GM21360 (cell line): ENCODE measurements around the gene LIPH.
A peak's percentile ranks its signal among the peaks of the same experiment; 100 is the strongest.

ENCODE experiments used
- ATAC-seq: cut with Tn5 transposase; IDR thresholded peaks from one replicate; pipeline ENCODE4 v1.9.1; 2021; ENCODE audit warnings: mild to moderate bottlenecking, moderate library complexity; ENCODE audit not compliant: unreplicated experiment

Gene LIPH

DNA sequence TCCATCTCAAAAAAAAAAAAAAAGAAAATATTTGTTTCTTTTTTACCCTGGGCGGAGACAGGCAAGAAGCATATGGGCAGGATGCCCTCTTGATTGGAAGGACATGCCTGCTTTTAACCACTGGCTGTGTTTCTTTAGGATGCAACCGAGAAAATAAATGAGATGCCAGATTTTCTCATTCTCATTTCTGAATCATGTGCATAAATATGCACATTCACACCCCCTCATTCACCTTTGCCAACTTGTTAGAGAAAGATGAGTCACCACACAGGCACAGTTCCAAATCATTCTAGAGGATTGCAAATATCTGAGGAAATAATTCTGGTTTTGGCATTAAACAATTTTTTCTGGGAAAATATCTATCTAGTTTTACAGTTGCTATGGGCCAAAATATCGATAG, 3.3 kb downstream of the LIPH start:
- no peak for ATAC-seq

DNA sequence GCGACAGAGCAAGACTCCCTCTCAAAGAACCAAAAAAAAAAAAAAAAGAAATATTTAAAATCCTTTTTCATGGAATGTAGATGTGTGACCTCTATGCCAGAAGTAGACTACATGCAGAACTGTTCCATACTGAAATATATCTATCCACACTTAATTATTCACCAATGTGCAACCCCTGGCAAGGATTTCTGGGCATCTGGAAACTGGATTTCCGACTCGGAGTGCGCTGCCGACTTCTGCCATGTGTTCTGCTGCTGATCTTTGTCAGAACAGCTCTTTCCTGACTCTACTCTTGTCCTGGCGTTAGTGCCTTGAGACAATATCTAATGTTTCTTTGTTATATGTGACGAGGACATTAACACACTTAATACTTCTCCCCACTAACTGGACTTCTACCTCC, 11.7 kb downstream of the LIPH start:
- ATAC-seq = no peak

DNA sequence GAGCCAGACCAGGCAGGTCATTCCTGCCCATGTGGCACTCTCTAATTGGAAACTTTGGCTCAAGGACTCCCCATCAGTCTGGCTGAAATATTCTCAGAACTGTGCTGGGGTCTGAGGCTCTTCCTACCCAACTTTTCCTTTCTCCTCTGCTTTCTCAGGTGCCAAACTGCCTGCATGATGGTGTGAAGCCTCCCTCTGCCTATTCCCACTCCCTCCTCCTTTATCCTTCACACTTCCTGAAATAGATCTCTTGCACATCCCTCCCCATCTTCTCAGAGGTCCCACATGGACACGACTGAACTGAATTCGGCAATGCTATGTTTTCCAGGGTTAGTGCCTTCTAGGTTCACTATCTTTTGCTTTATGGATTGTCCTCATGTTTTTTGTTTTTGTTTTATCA, 12.5 kb downstream of the LIPH start:
- ATAC-seq = no peak

DNA sequence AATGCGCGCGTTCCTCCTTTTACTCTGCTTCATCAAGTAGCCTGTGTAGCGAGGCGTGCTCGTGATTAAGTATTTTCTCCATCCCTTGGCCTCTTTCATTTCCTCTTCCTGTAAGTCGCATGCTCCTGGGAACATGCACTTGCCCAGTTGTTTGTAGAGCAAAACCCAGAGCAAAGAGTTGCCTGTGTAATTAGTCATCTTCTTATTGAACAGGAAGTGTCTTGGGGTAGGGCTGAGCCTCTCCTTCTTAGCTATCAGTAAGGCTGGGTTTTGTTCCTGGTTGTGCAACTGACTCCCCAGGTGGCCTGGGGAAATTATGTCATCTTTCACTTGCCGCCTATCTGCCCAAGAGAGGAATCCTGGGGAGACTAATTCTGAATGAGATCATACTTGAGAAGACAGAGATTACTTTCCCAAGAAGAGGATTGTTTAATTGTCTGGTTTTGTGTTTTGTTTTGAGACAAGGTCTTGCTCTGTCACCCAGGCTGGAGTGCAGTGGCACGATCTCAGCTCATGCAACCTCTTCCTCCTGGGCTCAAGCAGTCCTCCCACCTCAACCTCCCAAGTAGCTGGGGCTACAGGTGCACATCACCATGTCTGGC, 14.9 kb downstream of the LIPH start:
- peak; percentile 97 for ATAC-seq

DNA sequence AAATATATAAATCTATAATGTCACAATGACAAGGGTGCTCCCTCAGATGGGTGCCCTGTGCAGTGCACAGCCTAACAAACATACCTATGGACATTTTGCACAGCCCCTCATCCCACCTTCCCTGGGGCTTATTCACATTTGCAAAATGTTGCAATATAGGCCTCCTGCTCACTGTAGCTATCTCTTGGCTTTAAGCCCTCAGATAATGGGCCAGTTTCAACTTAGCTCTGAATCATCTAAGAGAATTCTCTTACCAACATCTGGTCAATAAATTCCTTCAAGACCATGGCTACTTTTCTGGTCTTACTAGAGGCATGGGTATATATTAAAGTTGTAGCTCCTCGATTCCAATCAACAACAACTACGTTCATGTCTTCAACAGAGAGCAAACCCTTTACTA, 17.9 kb downstream of the LIPH start:
- no peak for ATAC-seq

DNA sequence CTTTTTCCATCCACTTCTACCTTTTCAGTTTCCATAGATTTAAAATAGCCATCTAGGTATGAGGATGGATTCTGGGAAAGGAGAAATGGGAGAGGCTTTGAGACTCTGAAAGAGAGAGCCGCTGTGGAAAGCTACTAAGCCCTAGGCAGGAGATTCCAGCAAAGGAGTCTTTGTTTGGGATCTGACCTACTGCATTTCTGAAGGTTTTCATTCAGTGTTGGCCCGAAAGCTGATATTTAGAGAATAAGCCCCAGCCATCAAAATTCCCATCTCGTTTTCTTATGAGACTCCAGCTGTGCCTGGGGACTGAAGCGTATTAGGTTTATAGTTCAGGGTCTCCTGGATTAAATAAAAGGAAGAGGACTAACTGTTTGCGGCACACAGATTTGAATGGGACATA, 19.5 kb downstream of the LIPH start:
- ATAC-seq = no peak

DNA sequence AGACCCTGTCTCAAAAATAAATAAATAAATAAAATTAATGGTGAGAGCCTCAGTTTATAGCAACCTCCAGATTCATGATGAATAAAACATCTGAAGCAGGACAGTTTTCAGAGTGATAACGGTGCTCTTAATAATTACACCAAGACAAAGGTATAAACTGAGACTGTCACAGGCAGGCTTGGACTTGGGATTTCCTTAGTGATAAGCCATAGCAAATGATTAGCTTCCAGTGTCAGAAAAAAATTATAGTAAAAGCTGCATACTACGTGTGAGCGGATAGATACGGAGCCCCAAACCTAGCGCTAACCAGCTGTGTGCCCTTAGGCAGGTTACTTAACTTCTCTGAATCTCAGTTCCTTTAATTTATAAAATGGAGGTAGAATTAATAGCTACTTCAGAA, 21.5 kb downstream of the LIPH start:
- no peak for ATAC-seq

DNA sequence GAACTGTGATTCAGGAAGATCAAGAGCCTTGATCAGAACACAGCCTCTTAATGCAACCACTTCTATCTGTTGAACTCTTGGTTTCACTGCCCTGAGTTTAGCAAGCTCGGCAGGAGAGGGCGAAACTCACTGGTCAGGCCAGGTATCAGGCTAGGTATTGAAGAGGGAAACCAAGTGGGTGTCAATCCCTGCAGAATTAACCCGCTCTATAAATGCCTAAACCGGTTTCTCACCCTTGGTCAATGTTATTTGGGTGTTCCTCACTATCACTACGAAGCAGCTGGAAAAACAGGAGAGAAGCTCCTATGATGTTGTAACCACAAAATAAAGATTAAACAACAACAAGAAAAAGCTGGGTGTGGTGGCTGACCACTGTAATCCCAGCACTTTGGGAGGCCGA, 23.9 kb downstream of the LIPH start:
- ATAC-seq = no peak

DNA sequence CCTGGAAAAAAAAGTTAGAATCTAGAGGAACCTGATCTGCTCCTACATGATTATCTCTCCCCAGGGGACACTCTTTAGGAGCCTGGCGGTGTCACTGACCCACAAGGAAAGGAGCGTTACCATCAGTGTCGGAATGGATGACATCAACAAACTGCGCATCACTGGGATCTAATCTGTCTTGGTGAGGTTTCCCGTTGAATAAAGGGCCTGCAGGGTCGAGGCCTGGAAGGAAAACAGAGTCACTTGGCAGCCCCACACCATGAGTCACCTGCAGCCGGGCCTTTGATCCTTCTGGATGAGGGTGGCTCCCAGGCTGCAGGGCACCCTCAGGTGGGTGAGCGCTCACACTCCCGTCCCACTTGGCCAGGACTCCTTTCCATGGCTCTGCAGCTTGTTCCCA, 25.0 kb downstream of the LIPH start:
- no peak for ATAC-seq

DNA sequence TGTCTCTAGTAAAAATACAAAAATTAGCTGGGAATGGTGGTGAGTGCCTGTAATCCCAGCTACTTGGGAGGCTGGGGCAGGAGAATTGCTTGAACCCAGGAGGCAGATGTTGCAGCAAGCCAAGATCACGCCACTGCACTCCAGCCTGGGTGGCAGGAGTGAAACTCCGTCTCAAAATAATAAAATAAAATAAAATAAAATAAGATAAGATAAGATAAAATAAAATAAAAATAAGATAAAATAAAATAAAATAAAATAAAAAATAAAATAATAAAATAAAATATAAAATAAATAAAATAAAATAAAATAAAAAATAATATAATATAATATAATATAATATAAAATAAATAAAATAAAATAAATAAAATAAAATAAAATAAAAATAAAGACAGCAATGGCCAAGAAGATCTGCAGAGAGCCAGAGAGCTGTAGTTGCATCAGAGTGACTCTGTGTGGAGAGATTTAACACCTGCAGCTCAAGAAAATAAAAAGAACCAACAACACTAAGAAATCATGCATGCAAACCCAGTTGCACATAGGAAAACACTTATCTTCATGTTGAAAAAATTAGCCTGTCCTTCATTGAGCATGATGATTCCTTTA, 25.9 kb downstream of the LIPH start:
- no peak for ATAC-seq

DNA sequence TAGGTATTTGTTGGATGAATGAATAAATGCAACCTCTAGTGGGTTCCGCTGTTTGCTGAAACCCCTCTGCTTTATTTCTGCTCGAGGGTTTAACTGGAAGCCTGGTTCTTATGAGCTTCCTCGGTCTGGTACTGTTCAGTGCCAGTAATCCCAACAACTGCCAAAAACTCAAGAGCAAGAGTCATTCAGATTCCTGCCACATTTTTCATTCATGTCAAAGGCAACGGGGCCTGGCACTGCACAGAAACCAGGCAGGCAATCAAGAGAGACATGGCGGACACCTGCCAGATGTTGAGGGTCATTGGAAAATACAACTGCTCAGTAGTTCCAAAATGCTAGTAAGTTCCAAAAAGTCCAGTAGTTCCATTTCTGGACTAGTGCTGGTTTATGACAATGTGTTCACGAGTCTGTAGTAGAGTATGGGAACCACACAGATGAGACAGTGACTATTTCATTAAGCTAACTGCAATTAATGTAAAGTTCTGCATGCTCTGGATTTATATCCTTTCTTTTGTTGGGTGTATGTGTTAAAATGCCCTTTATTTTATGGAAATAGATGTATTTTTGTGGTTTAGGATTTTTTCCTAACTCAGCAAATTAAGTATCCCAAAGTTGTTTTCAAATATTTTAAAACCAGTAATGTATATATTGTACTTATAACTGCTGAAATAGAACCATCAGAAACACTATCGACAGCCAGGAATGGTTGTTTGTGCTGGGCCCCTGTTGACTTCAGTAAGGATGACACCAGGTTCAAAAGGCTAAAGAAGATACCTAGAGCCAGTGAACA, 30.8 kb downstream of the LIPH start:
- no peak for ATAC-seq

DNA sequence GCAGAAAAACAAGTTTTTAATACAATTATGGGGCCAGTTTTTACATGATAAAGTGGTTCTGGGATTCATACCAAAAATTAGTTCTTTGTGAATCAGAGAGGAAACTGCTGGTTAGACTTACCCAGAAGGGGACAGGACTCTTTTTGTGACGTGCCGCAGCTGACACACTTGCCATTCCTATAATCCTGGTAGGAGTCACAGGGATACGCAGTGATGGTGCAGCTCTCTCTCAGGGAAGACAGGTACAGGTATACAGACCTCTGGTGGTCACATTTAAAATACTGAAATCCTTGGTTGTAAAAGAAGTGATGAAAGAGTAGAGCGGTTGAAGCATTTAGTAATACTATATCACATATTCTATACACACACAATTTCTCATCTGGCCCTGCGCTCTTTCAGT, 33.4 kb downstream of the LIPH start:
- ATAC-seq = no peak

DNA sequence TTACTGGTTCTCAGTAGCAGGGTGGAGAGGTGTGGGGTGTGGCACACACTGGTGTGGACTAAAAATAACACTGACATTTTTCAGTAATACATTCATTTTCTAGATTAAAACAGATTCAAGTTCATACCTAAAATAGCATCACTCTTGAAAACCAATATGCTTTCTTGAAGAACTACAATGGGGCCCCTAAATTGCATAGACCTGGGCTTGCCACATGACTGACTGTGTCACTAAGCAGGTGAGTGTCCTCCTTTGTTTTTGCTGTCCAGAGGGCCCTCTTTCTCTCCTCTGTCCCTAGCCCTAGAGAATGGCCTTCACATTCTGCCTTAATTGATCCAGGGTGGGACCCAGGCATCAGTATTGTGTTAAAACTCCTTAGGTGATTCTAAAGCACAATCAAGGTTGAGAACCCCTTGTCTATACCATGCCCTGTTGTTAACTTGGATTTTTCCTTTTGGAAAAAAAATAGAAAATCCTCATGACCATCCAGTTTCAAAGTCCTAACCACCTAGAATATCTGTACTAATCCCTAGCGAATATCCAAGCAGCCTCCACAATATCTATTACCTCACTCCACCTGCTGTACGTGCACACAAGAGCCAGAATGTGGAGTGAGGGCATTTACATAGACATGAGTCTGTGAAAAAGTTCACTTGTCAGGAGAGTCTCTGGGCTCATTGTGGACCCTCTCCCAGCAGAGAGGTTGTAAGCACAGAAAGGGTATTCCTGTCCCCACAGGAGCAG, 34.8 kb downstream of the LIPH start:
- ATAC-seq = no peak

DNA sequence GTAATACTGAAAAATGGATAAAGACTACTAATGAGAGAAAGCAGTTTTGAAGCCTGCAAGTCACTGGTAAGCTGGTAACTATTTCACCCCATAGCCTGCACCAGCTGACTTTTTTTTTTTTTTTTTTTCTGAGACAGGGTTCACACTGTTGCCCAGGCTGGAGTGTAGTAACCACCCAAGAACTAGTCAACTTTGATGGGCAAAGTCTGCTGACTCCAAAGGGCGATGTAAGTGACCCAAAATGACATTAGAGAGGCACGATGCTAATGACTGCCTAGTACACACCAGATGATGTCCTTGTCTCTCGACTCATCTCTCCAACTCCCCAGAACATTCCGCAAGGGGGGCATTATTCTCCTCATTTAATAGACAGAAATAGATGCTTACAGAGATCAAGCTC, 40.7 kb downstream of the LIPH start:
- no peak for ATAC-seq

DNA sequence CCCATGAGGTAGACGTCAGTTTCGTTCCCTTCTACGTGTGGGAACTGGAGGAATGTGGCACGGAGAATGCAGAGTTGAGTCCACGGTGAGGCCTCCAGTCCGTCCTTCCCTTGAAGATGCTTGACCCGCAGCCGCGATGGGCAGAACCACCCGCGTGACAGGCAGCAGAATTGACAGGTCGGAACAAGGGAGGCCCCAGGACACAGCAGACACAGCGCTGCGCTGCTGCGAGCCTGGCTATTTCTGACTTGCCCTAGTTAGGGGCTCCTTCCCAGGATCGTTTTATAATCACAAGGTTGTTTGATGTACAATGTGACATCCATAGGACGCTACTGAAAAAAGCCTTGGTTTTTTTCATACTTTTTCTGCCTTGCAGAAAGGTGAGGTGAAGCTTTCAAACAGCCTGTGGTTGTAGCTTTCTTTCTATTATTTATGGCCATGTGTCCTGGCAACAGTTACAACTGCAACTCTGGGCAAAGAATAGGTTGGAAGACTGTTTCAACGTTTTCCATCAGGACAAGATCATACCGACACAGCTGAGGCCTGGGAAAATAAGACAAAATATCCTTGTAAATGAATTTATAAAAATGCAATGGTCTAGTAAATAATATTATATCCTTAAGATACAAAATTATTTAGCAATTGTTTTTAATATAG, 43.9 kb downstream of the LIPH start:
- ATAC-seq = no peak

DNA sequence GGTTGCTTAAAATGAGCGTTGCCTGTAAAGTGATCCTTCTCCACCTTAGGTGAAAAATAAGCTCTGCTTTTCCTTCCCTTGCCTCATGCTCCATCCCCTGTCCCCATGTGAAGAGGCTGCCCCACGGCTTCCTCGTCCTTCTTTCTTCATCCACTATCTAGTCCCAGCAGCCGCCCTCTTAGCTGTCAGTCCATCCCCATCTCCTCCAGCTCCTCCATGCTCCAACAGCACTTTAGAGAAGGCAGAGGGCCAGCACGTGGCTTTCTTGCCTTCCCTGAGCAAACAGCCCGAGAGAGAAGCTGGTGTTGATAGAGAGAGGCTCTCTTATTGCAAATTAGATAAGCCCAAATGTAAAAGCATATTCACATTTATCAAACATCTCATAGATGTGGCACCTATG, 44.5 kb downstream of the LIPH start:
- ATAC-seq = no peak

DNA sequence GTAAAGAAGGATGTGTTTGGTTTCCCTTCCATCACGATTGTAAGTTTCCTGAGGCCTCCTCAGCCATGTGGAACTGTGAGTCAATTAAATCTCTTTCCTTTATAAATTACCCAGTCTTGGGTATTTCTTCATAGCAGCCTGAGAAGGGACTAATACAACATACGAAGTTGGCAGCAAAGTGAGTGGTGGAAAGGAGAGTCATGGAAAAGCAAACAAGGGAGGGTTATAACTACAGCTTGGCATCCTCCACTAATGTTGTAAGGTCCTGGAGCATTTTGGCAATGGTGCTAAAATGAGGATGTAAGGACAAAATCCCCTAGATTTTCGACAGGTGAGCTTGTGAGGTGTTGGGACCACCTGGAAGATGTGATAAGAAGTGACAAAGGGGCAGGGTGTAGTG, 47.8 kb downstream of the LIPH start:
- no peak for ATAC-seq

DNA sequence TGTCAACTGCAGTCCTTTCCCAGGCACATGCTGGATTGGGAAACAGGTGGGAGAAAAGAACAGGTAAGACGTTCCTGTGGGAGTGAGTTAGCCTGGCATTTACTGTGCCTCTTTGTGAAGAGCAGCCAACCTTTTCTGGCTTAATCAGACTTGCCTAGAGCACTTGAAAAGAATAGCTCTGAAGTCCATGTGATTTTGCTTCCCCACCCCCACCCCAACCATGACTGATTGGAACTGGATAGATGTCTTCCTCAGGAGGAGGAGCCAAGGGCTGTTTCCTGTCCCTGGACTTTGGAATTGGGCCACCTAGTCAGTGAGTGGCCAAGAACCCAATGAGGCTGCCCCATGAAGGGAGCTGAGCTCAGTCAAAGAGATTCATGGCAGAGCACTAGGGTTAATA, 48.9 kb downstream of the LIPH start:
- no peak for ATAC-seq

DNA sequence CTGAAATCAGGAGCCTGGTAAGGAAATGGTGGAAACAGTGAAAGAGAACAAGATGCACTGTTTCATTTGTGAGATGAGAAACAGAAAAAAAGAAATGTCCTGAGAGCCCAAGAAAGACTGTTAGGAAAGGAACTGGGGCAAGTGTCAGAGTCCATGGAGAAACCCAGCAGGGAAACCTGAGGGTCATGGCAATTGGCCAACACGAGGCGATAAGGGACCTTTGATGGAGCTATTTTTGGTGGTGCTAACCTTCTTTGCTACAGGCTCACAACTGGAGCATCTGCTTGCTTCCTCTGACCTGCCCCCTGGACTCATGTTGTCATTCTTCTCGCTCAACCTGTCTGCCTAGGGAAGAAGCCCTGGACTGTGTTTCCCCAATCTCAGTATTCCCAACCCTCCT, 49.4 kb downstream of the LIPH start:
- ATAC-seq = no peak

DNA sequence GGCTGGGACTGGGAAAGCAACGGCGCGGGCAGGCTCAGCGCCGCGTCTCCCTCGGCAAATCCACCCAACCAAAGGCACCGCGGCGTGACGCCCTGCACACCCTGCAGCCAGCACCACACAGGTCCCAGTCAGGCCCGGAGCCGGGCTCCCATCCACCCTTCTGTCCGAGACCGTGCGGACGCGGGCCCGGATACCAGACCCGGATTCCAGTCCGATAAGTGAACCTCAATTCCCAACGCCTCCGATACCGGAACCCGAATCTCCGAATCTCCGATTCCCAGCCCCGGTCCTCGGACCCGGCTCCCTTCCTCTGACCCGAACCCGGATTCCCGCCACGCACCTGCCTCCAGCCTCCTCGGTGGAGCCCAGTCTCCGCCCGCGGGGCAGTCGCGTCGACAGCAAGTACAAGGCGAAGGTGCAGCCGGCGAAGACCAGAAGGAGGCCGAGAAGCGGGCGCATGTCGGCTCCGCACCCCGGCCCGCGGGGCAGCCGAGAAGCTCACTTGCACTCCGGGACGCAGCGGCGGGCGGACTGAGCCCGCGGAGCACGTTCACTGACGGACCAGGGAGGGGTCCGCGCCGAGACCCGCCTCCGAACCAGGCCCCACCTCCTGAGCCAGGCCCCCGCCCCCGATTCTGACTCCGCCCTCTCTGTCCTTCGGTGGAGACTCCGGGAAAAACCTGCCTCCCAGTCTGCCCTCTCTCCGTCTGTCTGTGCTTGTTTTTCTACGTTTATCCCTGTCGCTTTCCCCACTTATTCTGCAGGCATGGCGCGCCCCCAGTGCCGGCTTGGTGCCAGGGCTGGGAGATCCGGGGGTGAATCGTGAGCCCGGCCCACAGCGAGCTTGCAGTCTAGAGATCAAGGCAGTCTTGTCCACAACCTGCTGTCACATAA, 53.6 kb downstream of the LIPH start, which contains the start of gene TMEM41A:
TSS of gene TMEM41A (minus strand) at position 533 of the 894 bp plus-strand sequence. CDS start at position 459, 74 bp downstream.
- peak; percentile 93 for ATAC-seq
